H9 (cell line): ENCODE data around the gene CLDN11. TPM values are rescaled to one million over a fixed set of nuclear protein-coding genes. Genes with fewer than 3 reads are reported as not detected.

Experiments
- DNase-seq: peaks from one replicate; pipeline ENCODE4 v3.0.0-alpha.2; 2017
- H2AFZ ChIP-seq: one replicate; pipeline ENCODE4 v1.6.1; 2013; ENCODE audit warnings: mild to moderate bottlenecking, low read length, control low read depth, moderate library complexity
- H2AK5ac ChIP-seq: 2 replicates; pipeline ENCODE4 v1.6.1; 2013; ENCODE audit warnings: low read length, control low read depth, mixed read lengths; ENCODE audit not compliant: insufficient read length
- H2BK120ac ChIP-seq: one replicate; pipeline ENCODE4 v1.6.1; 2013; ENCODE audit warnings: low read depth, mild to moderate bottlenecking, low read length, control low read depth, inconsistent platforms; ENCODE audit not compliant: poor library complexity, severe bottlenecking
- H2BK12ac ChIP-seq: 2 replicates; pipeline ENCODE4 v1.6.1; 2013; ENCODE audit warnings: low read length, control low read depth, mixed read lengths, low read depth; ENCODE audit not compliant: insufficient read length
- H2BK15ac ChIP-seq: 2 replicates; pipeline ENCODE4 v1.6.1; 2013; ENCODE audit warnings: low read depth, low read length, control low read depth
- H2BK20ac ChIP-seq: one replicate; pipeline ENCODE4 v1.6.1; 2013; ENCODE audit warnings: low read depth, mild to moderate bottlenecking, low read length, control low read depth, inconsistent platforms; ENCODE audit not compliant: poor library complexity, severe bottlenecking
- H2BK5ac ChIP-seq: 2 replicates; pipeline ENCODE4 v1.6.1; 2013; ENCODE audit warnings: low read length, control low read depth, mixed read lengths; ENCODE audit not compliant: insufficient read length
- H3K14ac ChIP-seq: 2 replicates; pipeline ENCODE4 v1.6.1; 2013; ENCODE audit warnings: low read length, control low read depth; ENCODE audit not compliant: insufficient read depth
- H3K18ac ChIP-seq: 2 replicates; pipeline ENCODE4 v1.6.1; 2013; ENCODE audit warnings: low read depth, mild to moderate bottlenecking, mixed read lengths, low read length, control low read depth; ENCODE audit not compliant: insufficient read length
- H3K23ac ChIP-seq: 2 replicates; pipeline ENCODE4 v1.6.1; 2013; ENCODE audit warnings: low read length, control low read depth, mixed read lengths, low read depth; ENCODE audit not compliant: insufficient read length
- H3K23me2 ChIP-seq: 2 replicates; pipeline ENCODE4 v1.6.1; 2013; ENCODE audit warnings: low read depth, mild to moderate bottlenecking, mixed read lengths, low read length, control low read depth; ENCODE audit not compliant: insufficient read length, poor library complexity, severe bottlenecking
- H3K27ac ChIP-seq: 2 replicates; pipeline ENCODE4 v1.5.1; 2013; ENCODE audit warnings: low read length, control low read depth, mixed read lengths, low read depth; ENCODE audit not compliant: insufficient read length
- H3K27me3 ChIP-seq: 2 replicates; pipeline ENCODE4 v1.6.1; 2013; ENCODE audit warnings: low read length, control low read depth, inconsistent platforms; ENCODE audit not compliant: insufficient read depth
- H3K4ac ChIP-seq: 2 replicates; pipeline ENCODE4 v1.6.1; 2013; ENCODE audit warnings: low read depth, mild to moderate bottlenecking, control low read depth, inconsistent platforms, low read length, moderate library complexity
- H3K4me1 ChIP-seq: 2 replicates; pipeline ENCODE4 v1.6.1; 2013; ENCODE audit warnings: low read length, control low read depth, inconsistent platforms; ENCODE audit not compliant: insufficient read depth
- H3K4me2 ChIP-seq: 2 replicates; pipeline ENCODE4 v1.6.1; 2013; ENCODE audit warnings: low read length, control low read depth, mixed read lengths; ENCODE audit not compliant: insufficient read length, insufficient read depth
- H3K56ac ChIP-seq: 2 replicates; pipeline ENCODE4 v1.6.1; 2013; ENCODE audit warnings: low read depth, mild to moderate bottlenecking, mixed read lengths, low read length, control low read depth; ENCODE audit not compliant: insufficient read length
- H3K79me1 ChIP-seq: 2 replicates; pipeline ENCODE4 v1.6.1; 2013; ENCODE audit warnings: low read depth, mild to moderate bottlenecking, moderate library complexity, low read length, control low read depth, inconsistent platforms; ENCODE audit not compliant: insufficient read depth, poor library complexity, severe bottlenecking
- H3K79me2 ChIP-seq: 2 replicates; pipeline ENCODE4 v1.6.1; 2013; ENCODE audit warnings: low read length, control low read depth, inconsistent platforms; ENCODE audit not compliant: insufficient read depth
- H3K9ac ChIP-seq: 2 replicates; pipeline ENCODE4 v1.6.1; 2013; ENCODE audit warnings: low read length, control low read depth, mixed read lengths; ENCODE audit not compliant: insufficient read length; ENCODE audit errors: extremely low read depth
- H3K9me3 ChIP-seq: one replicate; pipeline ENCODE4 v1.6.1; 2013; ENCODE audit warnings: low read depth, low read length, inconsistent platforms; ENCODE audit not compliant: control insufficient read depth
- H3T11ph ChIP-seq: one replicate; pipeline ENCODE4 v1.6.1; 2013; ENCODE audit warnings: mild to moderate bottlenecking, low read length, control low read depth, inconsistent platforms
- H4K20me1 ChIP-seq: one replicate; pipeline ENCODE4 v1.6.1; 2013; ENCODE audit not compliant: control insufficient read depth, insufficient read length, insufficient read depth
- H4K5ac ChIP-seq: 2 replicates; pipeline ENCODE4 v1.6.1; 2013; ENCODE audit warnings: low read depth, mild to moderate bottlenecking, mixed read lengths, low read length, control low read depth; ENCODE audit not compliant: insufficient read length
- H4K8ac ChIP-seq: replicated peaks from 2 replicates; pipeline ENCODE4 v1.6.1; 2013; ENCODE audit warnings: low read length, control low read depth, mixed read lengths, low read depth; ENCODE audit not compliant: insufficient read length
- H4K91ac ChIP-seq: 2 replicates; pipeline ENCODE4 v1.6.1; 2013; ENCODE audit warnings: low read depth, mild to moderate bottlenecking, moderate library complexity, mixed read lengths, low read length, control low read depth; ENCODE audit not compliant: insufficient read length
- H3K27ac Mint-ChIP-seq, 3 experiments: 2 replicates in 2 of 3; 3 replicates in 1 of 3; pipeline ENCODE4 v1.8.0; 2020 to 2021; ENCODE audit warnings: mixed read lengths in 3 of 3, mild to moderate bottlenecking in 1 of 3, moderate library complexity in 1 of 3
- H3K27me3 Mint-ChIP-seq: 2 replicates; pipeline ENCODE4 v1.8.0; 2021; ENCODE audit warnings: low read depth, mild to moderate bottlenecking, moderate library complexity, mixed read lengths
- H3K36me3 Mint-ChIP-seq, 3 experiments: 2 replicates in 2 of 3; 3 replicates in 1 of 3; pipeline ENCODE4 v1.8.0; 2020 to 2021; ENCODE audit warnings: low read depth in 3 of 3, mixed read lengths in 3 of 3; ENCODE audit not compliant: insufficient read depth in 1 of 3
- H3K4me1 Mint-ChIP-seq, 2 experiments: 2 replicates each; pipeline ENCODE4 v1.8.0; 2020; ENCODE audit warnings: mixed read lengths in 2 of 2
- H3K4me3 Mint-ChIP-seq, 2 experiments: 2 replicates in 1 of 2; 3 replicates in 1 of 2; pipeline ENCODE4 v1.8.0; 2020 to 2021; ENCODE audit warnings: mild to moderate bottlenecking in 2 of 2, mixed read lengths in 2 of 2, moderate library complexity in 1 of 2
- H3K9me3 Mint-ChIP-seq, 2 experiments: 2 replicates in 1 of 2; 3 replicates in 1 of 2; pipeline ENCODE4 v1.8.0; 2020; ENCODE audit warnings: mild to moderate bottlenecking in 2 of 2, mixed read lengths in 2 of 2, moderate library complexity in 1 of 2
- CTCF ChIP-seq: fragments of 200-600 bp; sonication (generic); conservative IDR thresholded peaks from 3 replicates; pipeline ENCODE4 v1.8.0; 2021; ENCODE audit warnings: antibody characterized with exemption, mild to moderate bottlenecking
- WGBS: extraction: QIAGEN DNeasy Blood & Tissue Kit; methylation state at CpG from one replicate; pipeline ENCODE4 v1.1.7; 2013; ENCODE audit warnings: missing lambda C conversion rate, low lambda C conversion rate, mixed read lengths; ENCODE audit not compliant: insufficient read length; ENCODE audit errors: extremely low coverage; 5-methylcytosine and 5-hydroxymethylcytosine counted together
- total RNA-seq: library from RNA; stranded (reverse); gene quantifications from 2 replicates; pipeline ENCODE4 v1.2.1, GENCODE V29; 2021

CLDN11 gene
- total RNA-seq, 1 experiment from 2014 or later: 1.7 TPM

GRCh38 chr3:170417090-170417489, 1.6 kb upstream of the CLDN11 start:
- Histone ChIP-seq H4K20me1 (no peaks in the 10 kb centered on the region), H3K4me2 (no peak overlapping the region), H3T11ph (no peak overlapping the region), H2BK15ac (no peak overlapping the region), H2BK120ac (no peak overlapping the region), H3K79me2 (no peaks in the 10 kb centered on the region), H3K4me1 (0 out of 2 replicates have a peak, but pooled peaks cover 3% of the 10 kb centered on the region), H3K27ac (no peak overlapping the region), H3K4ac (no peak overlapping the region), H3K9me3 (no peaks in the 10 kb centered on the region), H4K8ac (no peak overlapping the region), H3K18ac (no peak overlapping the region), H4K5ac (no peak overlapping the region), H3K79me1 (no peaks in the 10 kb centered on the region), H2AFZ (no peak overlapping the region), H3K56ac (no peak overlapping the region), H3K23me2 (peaks cover 13% of the 10 kb centered on the region), H3K27me3 (peaks cover 25% of the 10 kb centered on the region; the same call in 1 of the 2 replicates), H3K9ac (no peak overlapping the region), H2BK20ac (no peak overlapping the region), H4K91ac (no peak overlapping the region), H2AK5ac (no peak overlapping the region), H2BK5ac (no peak overlapping the region), H3K14ac (no peak overlapping the region), H3K23ac (no peak overlapping the region), H2BK12ac (no peak overlapping the region)
- no CpG with 5 or more reads among the region's 1 CpG for WGBS
- H3K4me3 Mint-ChIP-seq: no peak overlapping the region
- peaks cover 15 to 19% of the 10 kb centered on the region in 2 experiments for H3K4me1 Mint-ChIP-seq
- H3K9me3 Mint-ChIP-seq: no peaks in the 10 kb centered on the region
- no peak overlapping the region for H3K27ac Mint-ChIP-seq
- TF ChIP-seq CTCF: no peak
- no peak for DNase-seq
- H3K36me3 Mint-ChIP-seq: no peaks in the 10 kb centered on the region
- H3K27me3 Mint-ChIP-seq: peaks cover 55% of the 10 kb centered on the region
